Peyer's patch (tissue), 4 donors: ENCODE measurements around the gene ZNF563. TPM values are rescaled to one million over a fixed set of nuclear protein-coding genes. Genes with fewer than 3 reads are reported as not detected.

Experiments
- DNase-seq, 3 donors: peaks; one replicate each; pipeline ENCODE4 v3.0.0-alpha.2; 2017 to 2019
- H3K27ac ChIP-seq, 4 donors: fragments of 200-600 bp; sonication (generic); one replicate each; pipeline ENCODE4 v1.5.1; 2016 to 2019
- H3K27me3 ChIP-seq, 2 donors: fragments of 200-600 bp; sonication (generic); one replicate each; pipeline ENCODE4 v1.5.1; 2019
- H3K36me3 ChIP-seq, 3 donors: fragments of 200-600 bp; sonication (generic); one replicate each; pipeline ENCODE4 v1.5.1; 2016 to 2019
- H3K4me1 ChIP-seq, 4 donors: fragments of 200-600 bp; sonication (generic); one replicate each; pipeline ENCODE4 v1.5.1; 2016 to 2019
- H3K4me3 ChIP-seq, 4 donors: fragments of 200-600 bp; sonication (generic); 1 replicate in 3 of 4; 2 replicates in 1 of 4; pipeline ENCODE4 v1.5.1; 2016 to 2019; ENCODE audit warnings: mild to moderate bottlenecking in 1 of 4
- H3K9me3 ChIP-seq, 4 donors: fragments of 200-600 bp; sonication (generic); one replicate each; pipeline ENCODE4 v1.5.1; 2016 to 2019; ENCODE audit warnings: mild to moderate bottlenecking in 1 of 4
- POLR2A ChIP-seq, 2 donors: fragments of 450-650 bp; IDR thresholded peaks; one replicate each; pipeline ENCODE4 v1.5.1; 2017; ENCODE audit warnings: antibody characterized with exemption in 2 of 2, mild to moderate bottlenecking in 2 of 2, moderate library complexity in 2 of 2
- total RNA-seq, 4 donors: library from RNA; depleted of rRNA; stranded (reverse); fragments of >200 nt; gene quantifications; one replicate each; pipeline ENCODE4 v1.1.0, GENCODE V29; 2016
- TF ChIP-seq, protein P1 (sequence below), 6 experiments: fragments of 450-650 bp in 4 of 6; fragments of 200-600 bp in 2 of 6; sonication (generic) in 1 of 6; IDR thresholded peaks; one replicate each; pipeline ENCODE4 v1.5.1; 2017 to 2019; ENCODE audit warnings: antibody characterized with exemption in 6 of 6, mild to moderate bottlenecking in 3 of 6, moderate library complexity in 1 of 6

ZNF563 gene
- 1 to 10 TPM; 1.8 to 9.1 (median 4.1) TPM for total RNA-seq

DNA sequence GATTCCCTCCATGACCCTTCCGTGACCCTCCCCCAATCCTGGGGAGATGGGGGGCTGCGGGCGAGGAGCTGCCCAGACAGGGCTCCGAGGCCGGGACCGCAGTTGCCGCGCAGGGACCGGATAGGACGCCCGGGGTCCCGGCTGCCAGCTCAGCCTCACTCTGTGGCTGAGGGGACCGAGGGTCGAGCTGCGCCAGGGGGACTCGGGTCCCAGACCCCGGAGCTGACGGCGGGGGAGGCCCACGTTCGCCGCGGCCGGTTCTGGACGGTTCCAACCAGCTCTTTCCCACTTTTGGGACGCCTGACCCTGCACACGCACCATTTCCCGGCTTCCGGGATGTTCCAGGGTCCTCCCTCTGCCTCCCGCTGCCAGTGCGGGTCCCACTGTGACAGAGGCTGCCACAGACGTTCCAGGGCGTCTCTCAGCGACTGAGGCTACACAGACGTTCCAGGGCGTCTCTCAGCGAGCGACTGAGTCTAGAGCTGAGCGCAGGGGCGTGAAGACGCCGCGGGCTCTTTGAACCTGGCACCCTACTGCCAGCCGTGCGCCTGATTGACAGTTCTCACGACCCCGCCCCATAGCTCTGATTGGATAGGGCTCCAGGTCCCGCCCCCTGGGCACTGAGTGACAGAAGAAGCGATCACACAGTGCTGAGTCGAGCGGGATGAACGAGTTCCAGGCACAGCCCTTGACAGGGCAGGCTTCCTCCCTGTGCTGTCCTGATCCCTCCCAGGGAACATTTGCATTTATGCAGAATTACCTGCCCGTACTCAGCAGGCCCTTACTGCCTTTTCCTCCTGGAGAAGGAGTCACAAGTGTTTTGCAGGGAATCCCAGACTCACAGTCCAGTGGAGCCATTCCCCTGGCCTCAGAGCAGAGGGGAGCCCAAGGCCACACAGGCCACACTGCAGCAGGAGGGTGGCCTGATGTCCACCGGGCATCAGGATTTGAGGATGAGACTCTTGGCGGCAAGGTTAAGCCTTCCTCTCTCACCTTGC lies at the start of gene ZNF563:
TSS of gene ZNF563 (minus strand) at position 472 of the 998 bp plus-strand sequence. CDS start at position 321, 151 bp downstream.
- peak; percentile 86 for TF ChIP-seq POLR2A (IDR thresholded peaks at IDR 0.05)
- TF ChIP-seq, protein P1, sequence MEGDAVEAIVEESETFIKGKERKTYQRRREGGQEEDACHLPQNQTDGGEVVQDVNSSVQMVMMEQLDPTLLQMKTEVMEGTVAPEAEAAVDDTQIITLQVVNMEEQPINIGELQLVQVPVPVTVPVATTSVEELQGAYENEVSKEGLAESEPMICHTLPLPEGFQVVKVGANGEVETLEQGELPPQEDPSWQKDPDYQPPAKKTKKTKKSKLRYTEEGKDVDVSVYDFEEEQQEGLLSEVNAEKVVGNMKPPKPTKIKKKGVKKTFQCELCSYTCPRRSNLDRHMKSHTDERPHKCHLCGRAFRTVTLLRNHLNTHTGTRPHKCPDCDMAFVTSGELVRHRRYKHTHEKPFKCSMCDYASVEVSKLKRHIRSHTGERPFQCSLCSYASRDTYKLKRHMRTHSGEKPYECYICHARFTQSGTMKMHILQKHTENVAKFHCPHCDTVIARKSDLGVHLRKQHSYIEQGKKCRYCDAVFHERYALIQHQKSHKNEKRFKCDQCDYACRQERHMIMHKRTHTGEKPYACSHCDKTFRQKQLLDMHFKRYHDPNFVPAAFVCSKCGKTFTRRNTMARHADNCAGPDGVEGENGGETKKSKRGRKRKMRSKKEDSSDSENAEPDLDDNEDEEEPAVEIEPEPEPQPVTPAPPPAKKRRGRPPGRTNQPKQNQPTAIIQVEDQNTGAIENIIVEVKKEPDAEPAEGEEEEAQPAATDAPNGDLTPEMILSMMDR (IDR thresholded peaks at IDR 0.05), result no peak
- Histone ChIP-seq H3K36me3 (no peaks in the 10 kb centered on the region), H3K4me1 (peaks cover 0 to 26% (median 6%) of the 10 kb centered on the region in 4 donors)

DNA sequence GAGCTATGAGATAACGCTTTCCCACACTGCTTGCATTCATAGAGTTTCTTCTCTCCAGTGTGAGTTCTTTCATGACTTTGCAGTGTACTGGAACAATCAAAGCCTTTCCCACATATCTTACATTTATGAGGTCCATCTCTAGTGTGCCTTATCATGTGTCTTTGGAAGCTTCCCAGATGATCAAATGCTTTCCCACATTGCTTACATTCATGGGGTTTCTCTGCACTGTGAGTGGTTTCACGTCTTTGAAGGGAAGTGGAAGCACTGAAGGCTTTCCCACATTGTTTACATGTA lies 47.0 kb upstream of the ZNF563 start:
- Histone ChIP-seq H3K4me1 (no peaks in the 10 kb centered on the region), H3K36me3 (peaks cover 0 to 42% (median 0%) of the 10 kb centered on the region in 3 donors), H3K4me3 (no peak overlapping the region), H3K27ac (no peak overlapping the region), H3K9me3 (peaks cover 0 to 42% (median 4%) of the 10 kb centered on the region in 4 donors), H3K27me3 (no peaks in the 10 kb centered on the region)
- TF ChIP-seq, protein P1 (IDR thresholded peaks at IDR 0.05), result no peak
- TF ChIP-seq POLR2A (IDR thresholded peaks at IDR 0.05), result no peak
- DNase-seq, result no peak

More for the DNA sequence above, at the start of gene ZNF563:
- Histone ChIP-seq H3K27ac (peak within 1 kb of the TSS; percentile 85 to 91 (median 87)), H3K4me3 (peak within 1 kb of the TSS; percentile 65 to 84 (median 78)), H3K9me3 (no peaks in the 10 kb centered on the region), H3K27me3 (no peaks in the 10 kb centered on the region)
- DNase-seq, result peak; percentile 99 to 100 (median 100)

- Histone ChIP-seq H3K27ac (no peak overlapping the region), H3K9me3 (peaks cover 0 to 42% (median 4%) of the 10 kb centered on the region in 4 donors), H3K4me1 (no peaks in the 10 kb centered on the region), H3K27me3 (no peaks in the 10 kb centered on the region), H3K36me3 (peaks cover 0 to 42% (median 0%) of the 10 kb centered on the region in 3 donors), H3K4me3 (no peak overlapping the region)
- no peak for DNase-seq
- TF ChIP-seq, protein P1 (IDR thresholded peaks at IDR 0.05), result no peak
- TF ChIP-seq POLR2A (IDR thresholded peaks at IDR 0.05), result no peak
Measured at GRCh38 chr19:12379732-12380443, 46.5 kb upstream of the ZNF563 start.

DNA sequence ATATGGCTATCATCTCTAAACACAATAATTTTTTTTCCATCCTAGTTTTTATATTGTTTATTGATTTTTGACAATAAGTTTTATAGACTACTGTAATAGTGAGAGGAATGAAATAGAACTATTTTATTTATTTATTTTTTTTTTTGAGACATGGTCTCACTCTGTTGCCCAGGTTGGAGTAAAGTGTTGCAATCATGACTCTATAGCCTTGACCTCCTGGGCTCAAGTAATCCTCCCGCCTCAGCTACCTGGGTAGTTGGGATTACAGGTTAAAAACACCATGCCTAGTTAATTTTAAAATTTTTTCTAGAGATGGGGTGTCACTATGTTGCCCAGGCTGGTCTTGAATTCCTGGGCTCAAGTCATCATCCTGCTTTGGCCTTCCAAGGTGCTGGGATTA lies 40.6 kb upstream of the ZNF563 start:
- H3K4me1 ChIP-seq, result no peaks in the 10 kb centered on the region
- TF ChIP-seq, protein P1 (IDR thresholded peaks at IDR 0.05), result no peak
- TF ChIP-seq POLR2A (IDR thresholded peaks at IDR 0.05), result no peak
- H3K4me3 ChIP-seq, result no peak overlapping the region
- H3K9me3 ChIP-seq, result peaks cover 0 to 17% (median under 1%) of the 10 kb centered on the region in 4 donors
- no peak overlapping the region for H3K27ac ChIP-seq
- DNase-seq, result no peak
- H3K36me3 ChIP-seq, result no peaks in the 10 kb centered on the region
- no peaks in the 10 kb centered on the region for H3K27me3 ChIP-seq

GRCh38 chr19:12365236-12366162 lies 32.1 kb upstream of the ZNF563 start, which contains the start of gene ZNF442:
Gene ZNF442 (minus strand): TSS chr19:12365683. CDS start chr19:12363631, 2,052 bp downstream.
- peaks cover 0 to 14% (median 4%) of the 10 kb centered on the region in 4 donors for H3K4me1 ChIP-seq
- no peaks in the 10 kb centered on the region for H3K36me3 ChIP-seq
- H3K27ac ChIP-seq, result peak within 1 kb of the TSS; percentile 72 to 83 (median 78)
- H3K9me3 ChIP-seq, result no peaks in the 10 kb centered on the region
- peak; percentile 29 to 82 for TF ChIP-seq POLR2A (IDR thresholded peaks at IDR 0.05)
- TF ChIP-seq, protein P1 (IDR thresholded peaks at IDR 0.05), result peak in 5 of 6 experiments; percentile 9 to 76 (median 60)
- H3K4me3 ChIP-seq, result peak within 1 kb of the TSS; percentile 82 to 91 (median 87)
- H3K27me3 ChIP-seq, result no peaks in the 10 kb centered on the region
- peak; percentile 91 to 97 (median 91) for DNase-seq
